Endometrium (tissue), 2 donors: Measurements from ENCODE around the gene WDFY2.
A peak's percentile ranks its signal among the peaks of the same experiment; 100 is the strongest.
"Not testable (repeated sequence)": the region's sequence is repeated elsewhere in the genome, so short reads cannot be mapped to it uniquely, and the experiment has no call there.

Experiments used
- FAIRE-seq: peaks from 2 replicates; lab custom pipeline; 2012; peaks lifted over from hg19 to GRCh38; lab: Jason Lieb, UNC
- donor health status: control.
- donor health status: control.

The WDFY2 gene, protein sequence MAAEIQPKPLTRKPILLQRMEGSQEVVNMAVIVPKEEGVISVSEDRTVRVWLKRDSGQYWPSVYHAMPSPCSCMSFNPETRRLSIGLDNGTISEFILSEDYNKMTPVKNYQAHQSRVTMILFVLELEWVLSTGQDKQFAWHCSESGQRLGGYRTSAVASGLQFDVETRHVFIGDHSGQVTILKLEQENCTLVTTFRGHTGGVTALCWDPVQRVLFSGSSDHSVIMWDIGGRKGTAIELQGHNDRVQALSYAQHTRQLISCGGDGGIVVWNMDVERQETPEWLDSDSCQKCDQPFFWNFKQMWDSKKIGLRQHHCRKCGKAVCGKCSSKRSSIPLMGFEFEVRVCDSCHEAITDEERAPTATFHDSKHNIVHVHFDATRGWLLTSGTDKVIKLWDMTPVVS

DNA sequence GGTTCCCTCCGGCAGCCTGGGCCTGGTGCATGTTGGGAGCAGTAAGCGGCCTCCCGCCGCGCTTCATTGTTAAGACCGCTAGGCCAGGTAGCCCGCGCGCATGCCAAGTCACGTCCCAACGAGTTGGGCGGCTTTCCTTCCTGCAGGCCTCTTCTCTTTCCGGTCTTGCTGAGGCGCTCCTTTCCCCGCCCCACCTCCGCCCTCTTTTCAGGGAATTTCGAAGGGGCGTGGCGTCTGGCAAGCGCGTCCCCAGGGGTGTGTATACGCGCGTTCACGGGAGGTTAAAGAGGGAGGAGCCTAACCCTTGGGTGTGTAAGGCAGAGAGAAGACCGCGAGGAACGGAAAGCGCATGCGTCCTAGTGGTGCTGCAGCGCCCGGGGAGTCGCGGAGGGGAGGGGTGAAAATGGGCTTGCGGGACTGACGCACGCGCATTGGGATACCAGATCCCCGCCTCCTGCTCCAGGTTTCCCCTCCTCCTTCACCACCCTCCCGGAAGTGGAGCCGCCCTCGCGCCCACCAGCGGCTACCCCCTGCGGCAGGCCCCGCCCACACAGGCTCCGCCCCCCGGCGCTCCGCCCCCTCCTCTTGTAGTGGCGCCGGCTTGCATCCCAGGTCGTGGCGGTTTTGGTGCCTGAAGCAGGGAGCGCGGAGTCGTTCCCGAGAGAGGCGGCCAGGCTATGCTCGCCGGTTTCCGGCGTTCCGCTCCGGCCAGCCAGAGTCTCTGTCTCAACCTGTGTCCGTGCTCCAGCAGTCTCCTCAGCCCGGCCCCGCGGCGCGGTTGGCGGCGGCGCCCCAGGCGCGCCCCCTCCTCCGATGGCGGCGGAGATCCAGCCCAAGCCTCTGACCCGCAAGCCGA is at the start of gene WDFY2:
Gene WDFY2 (plus strand): TSS at position 588 of the 856 bp plus-strand sequence. CDS start 226 bp downstream, at position 814.
- peak; percentile 99 for FAIRE-seq

DNA sequence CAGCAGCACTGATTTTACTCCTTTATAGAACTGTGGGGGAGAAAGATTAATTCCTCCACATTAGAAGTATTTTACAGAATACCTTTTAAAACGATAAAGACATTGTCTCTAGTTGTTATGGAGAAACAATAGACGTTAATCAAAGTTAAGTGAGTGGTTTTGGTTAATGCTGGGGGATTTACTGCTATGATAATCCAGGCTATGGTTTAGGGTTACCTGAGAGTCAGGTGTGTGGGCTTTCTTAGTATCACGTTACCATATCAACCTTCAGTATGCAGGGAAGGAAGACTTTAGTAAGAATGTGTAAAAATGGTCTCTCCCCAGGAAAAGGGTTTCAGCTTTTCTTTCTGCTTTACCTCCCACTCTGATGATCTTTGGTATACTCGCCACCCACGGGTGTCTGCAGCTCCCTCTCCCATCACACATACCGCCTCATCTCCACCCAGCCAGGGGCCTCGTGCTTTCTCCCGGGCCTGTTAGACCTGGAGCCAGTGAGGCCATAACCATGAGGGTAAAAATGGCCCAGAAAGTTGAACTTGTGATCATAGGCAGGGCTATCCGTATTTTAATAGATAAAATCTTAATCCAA is 45.6 kb upstream of the WDFY2 start:
- no peak for FAIRE-seq

DNA sequence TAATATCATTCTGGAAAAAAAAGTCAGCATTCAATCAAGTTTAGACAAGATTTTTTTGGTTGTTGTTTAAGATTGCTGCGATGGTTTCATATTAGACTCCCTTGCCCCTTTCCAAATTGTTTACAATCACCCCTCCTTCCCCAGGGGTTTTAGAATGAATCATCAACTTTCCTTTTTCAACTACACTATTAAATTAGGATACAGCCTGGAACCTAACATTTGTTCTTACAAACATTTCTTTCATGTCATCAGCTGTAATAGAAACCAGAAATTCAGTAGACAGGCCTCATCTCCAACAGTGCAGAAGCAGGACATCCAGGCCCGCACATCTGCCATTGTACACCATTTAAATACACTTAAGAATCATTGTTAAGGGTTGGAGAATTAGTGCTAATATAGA is 44.4 kb upstream of the WDFY2 start:
- peak; percentile 87 for FAIRE-seq

DNA sequence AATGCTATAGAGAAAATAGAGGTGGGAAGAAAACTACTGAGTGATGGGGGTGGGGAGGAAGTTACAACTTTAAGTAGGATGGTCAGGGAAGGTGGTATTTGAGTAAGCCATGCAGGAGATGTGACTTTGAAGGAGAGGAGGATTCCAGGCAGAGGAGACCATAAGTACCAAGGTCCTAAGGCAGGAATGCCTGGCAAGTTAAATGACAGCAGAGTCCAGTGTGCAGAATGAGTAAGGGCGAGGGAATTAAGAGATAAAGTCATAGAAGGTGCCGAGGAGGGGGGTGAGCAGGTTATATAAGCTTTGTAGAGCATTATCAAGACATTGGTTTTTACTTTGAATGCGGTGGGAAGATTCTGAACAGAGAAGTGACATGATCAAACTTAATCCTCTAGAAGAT is 43.2 kb upstream of the WDFY2 start:
- no peak for FAIRE-seq

GRCh38 chr13:51541809-51542258 is 42.4 kb upstream of the WDFY2 start:
- FAIRE-seq = no peak

DNA sequence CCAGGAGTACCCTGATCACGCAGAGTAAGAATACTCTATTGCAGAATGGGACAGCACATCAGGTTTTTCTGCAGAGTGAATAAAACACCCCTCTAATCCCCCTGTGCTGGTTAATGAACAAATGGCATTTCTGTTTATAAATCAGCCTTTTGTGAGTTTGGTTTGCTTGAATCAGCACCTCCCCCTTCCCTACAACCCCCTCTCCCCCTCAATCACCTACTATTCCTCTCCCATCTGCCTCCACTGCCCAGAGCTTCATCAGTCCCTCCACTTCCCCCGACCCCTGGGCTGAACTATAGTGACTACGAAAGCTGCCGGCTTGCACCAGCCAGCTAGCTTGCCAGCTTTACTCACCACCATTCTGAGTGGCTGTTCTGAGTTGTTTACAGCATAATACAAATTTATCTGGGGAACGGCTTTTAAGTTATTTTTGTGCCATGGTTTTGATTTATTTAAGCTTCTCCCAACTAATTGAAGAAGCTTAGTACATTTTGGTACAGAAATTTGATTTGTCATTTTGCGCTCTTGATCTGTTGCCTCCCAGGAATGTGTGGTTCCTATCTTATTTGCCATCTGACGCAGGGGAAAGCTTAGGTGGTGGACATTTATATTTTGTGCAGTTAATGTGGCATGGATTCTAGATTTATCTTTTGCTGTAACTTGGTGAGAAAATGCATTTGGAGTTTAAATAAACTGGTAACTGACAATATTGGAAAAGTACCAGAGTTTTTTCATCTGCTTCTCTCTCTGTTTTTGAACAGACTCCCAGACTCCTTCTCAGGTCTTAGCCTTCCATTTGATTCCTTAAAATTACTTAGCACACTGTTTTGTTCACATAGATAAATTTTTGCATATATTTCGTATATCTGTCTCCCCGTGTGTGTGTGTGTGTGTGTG is 41.7 kb upstream of the WDFY2 start:
- FAIRE-seq = no peak

- not testable (repeated sequence) for FAIRE-seq
Observed at GRCh38 chr13:51545446-51545845, 38.8 kb upstream of the WDFY2 start.

DNA sequence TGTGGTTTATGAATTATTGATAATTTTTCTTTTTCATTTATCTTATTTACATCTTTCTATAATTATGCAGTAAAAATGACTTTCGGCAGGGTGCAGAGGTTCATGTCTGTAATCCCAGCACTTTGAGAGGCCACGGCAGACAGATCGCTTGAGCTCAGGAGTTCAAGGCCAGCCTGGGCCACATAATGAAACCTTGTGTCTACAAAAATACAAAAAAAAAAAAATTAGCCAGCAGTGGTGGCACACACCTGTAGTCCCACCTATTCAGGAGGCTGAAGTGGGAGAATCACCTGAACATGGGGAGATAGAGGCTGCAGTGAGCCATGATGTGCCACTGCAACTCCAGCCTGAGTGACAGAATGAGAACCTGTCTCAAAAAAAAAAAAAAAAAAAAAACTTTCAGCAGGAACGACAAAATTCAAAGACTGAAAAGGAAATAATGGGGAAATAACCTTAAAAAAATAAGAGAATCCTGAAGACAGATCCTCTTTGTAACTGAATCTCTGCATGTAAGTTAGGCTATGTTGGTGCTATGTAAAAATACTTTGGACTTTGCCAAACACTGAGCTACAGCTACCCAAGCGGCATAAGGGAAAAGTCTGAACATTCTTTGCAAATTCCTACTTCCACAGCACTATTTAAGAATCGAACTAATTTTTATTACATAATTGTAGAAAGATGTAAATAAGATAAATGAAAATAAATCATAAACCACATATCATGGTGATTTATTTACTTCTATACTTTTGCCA is 36.7 kb upstream of the WDFY2 start:
- FAIRE-seq = peak; percentile 33

GRCh38 chr13:51549050-51549449 is 35.2 kb upstream of the WDFY2 start:
- no peak for FAIRE-seq

DNA sequence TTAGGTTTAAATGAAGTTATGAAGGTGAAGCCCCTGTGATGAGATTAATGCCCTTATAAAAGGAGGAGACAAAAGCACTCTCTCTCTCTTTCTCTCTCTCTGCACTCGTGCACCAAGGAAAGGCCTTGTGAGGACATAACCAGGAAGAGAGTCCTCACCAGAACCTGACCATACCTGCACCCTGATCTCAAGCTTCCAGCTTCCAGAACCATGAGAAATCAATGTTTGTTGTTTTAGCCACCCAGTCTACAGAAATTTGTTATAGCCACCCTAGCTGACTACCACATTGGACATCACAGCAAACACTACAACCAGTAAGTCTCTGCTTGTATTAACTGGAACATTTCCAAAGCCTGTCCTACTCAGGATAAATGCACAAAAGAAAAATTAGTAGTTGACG is 34.7 kb upstream of the WDFY2 start:
- FAIRE-seq = no peak

GRCh38 chr13:51550151-51550550 is 34.1 kb upstream of the WDFY2 start:
- FAIRE-seq = no peak

GRCh38 chr13:51551416-51551815 is 32.8 kb upstream of the WDFY2 start:
- no peak for FAIRE-seq

DNA sequence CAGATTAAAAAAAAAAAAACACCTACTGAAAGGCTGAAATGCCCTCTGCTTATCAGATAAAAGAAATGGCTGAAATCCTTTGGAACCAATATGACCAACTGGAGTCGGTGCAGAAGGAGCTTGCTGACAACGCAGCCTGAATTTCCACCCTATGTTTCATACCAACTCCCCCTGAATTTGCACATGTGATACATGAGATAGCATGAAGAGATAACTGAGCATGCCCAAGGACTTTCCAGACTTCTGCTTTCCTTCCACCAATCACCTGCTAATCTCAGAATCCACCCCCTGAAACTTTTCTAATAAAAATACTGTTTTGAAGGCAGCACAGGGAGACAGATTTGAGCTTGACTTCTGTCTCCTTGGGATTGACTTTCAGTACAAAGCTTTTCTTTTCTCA is 32.2 kb upstream of the WDFY2 start:
- no peak for FAIRE-seq

DNA sequence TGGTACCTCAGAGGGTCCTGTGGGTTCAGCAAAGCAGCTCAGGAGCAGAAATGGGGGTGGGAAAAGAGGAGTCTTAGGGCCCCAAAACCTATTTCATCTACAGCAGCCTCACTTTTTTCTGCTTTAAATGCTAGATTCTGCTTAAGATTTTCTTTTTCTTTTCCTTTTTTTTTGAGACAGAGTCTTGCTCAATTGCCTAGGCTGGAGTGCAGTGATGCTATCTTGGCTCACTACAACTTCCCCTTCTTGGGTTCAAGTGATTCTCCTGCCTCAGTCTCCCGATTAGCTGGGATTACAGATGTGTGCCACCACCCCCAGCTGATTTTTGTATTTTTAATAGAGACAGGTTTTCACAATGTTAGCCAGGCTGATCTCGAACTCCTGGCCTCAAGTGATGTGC is 30.7 kb upstream of the WDFY2 start:
- no peak for FAIRE-seq

DNA sequence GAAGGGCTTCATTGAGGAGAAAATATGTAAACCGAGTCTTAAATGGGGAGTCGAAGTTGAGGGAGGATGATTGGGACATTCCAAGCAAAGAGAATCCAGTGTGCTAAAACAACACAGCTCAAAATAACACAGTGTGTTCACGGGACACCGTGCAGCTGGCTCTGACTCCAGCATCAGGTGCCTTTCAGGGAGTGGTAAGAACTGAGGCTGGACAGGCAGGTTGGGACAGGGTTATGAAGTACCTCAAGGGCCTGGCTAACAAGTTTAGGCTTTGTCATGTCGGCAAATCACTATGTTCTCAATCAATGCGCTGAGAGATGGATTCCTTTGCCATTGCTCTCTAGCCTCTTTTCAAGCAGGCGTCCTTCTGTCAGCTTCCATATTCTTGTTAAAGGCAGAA is 27.5 kb upstream of the WDFY2 start:
- FAIRE-seq = no peak

GRCh38 chr13:51557438-51557837 is 26.8 kb upstream of the WDFY2 start:
- no peak for FAIRE-seq

DNA sequence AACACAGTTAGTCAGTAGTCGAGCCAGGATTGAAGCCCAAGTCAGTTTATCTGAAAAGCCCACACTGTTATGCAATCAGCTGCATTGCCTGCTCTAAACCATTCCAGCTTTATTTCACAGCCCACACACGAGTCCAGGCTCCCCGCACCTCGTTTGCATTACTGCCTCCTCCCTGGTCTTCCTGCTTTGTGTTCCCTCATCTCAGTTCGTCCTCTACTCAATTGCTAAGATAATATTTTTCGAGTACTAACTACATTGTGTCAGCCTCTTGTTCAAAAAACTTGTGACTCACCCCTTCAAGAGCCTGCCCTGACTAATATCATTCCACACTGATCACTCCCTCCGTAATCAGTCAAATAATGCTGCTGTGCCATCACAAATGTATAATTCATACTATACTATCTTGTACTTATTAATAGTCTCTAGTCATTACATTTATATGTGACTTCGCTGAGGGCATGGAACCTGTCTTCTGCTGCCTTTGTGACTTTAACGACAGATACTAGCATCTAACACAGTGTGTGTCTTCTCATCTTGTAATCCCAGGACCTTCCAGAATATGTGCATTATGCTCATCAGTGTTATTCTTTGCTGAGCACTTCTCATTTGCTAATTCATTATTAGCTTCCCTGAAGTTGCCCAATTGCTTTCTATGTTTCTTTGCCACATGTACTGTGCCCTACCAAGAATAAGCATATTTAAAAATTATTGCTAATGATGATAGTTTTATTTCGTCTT is 26.2 kb upstream of the WDFY2 start:
- FAIRE-seq = no peak

GRCh38 chr13:51559946-51560735 is 24.1 kb upstream of the WDFY2 start:
- no peak for FAIRE-seq

DNA sequence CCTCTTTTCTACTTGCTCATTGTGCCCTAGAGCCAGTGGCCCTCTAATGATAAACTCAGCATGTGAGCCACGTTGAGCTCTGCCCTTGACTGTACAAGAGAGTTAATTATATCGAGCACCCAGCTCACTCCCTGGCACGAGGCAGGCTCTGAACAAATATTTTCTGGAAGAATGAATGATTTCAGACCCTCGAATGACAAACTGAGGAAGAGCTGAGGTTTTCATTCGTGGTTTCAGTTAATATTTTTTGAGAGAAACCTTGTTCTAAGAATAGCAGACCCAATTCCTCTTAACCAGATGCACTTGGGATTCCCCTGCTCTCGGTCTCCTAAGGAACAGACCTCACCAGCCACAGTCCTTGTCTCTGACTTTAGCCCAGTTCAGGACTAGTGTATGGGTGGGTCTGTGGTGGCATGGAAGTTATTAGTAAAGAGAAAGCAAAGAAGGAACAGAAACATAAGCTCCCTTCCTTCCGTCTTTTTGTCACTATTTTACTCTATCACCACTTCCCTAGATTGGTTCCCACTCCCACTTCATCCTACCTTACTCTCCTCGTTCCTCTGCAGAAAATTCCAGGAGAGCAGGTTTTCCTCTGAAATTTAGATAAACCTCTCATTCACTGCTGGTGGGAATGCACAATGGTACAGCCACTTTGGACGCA is 22.1 kb upstream of the WDFY2 start:
- FAIRE-seq = no peak
